ENCODE measurements around the gene PHACTR3. TPM values are rescaled to one million over a fixed set of nuclear protein-coding genes. Genes with fewer than 3 reads are reported as not detected.

Gene PHACTR3
- total RNA-seq, 1 experiment from 2014 or later: 10.0 TPM

- no peak for DNase-seq
- H3K27ac Mint-ChIP-seq (ENCODE audit: unreplicated experiment): no peak overlapping the region
- BruUV-seq (replicated peaks): no TSS peak
- H3K4me3 Mint-ChIP-seq (ENCODE audit: low read depth, unreplicated experiment): no peak overlapping the region
- CTCF ChIA-PET: interaction anchor here (0.8 to 1.0 kb wide), 2 partner anchors 20 to 155 kb away, joined by 3 read pairs; no protein-coding TSS in a partner anchor
- TF ChIP-seq, protein P1, sequence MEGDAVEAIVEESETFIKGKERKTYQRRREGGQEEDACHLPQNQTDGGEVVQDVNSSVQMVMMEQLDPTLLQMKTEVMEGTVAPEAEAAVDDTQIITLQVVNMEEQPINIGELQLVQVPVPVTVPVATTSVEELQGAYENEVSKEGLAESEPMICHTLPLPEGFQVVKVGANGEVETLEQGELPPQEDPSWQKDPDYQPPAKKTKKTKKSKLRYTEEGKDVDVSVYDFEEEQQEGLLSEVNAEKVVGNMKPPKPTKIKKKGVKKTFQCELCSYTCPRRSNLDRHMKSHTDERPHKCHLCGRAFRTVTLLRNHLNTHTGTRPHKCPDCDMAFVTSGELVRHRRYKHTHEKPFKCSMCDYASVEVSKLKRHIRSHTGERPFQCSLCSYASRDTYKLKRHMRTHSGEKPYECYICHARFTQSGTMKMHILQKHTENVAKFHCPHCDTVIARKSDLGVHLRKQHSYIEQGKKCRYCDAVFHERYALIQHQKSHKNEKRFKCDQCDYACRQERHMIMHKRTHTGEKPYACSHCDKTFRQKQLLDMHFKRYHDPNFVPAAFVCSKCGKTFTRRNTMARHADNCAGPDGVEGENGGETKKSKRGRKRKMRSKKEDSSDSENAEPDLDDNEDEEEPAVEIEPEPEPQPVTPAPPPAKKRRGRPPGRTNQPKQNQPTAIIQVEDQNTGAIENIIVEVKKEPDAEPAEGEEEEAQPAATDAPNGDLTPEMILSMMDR (IDR thresholded peaks at IDR 0.05; ENCODE audit: unreplicated experiment): no peak
- H3K4me1 Mint-ChIP-seq (ENCODE audit: low read depth, unreplicated experiment): no peaks in the 10 kb centered on the region
- no peaks in the 10 kb centered on the region for H3K9me3 Mint-ChIP-seq (ENCODE audit: low read depth, unreplicated experiment)
- peaks cover 100% of the 10 kb centered on the region for H3K27me3 Mint-ChIP-seq (ENCODE audit: unreplicated experiment)
- no peaks in the 10 kb centered on the region for H3K36me3 Mint-ChIP-seq (ENCODE audit: insufficient read depth, unreplicated experiment)
- intact Hi-C loops (cut with micrococcal nuclease; ENCODE audit: unreplicated experiment): no loop called here
Observed at GRCh38 chr20:59752704-59753460, 148.5 kb downstream of the PHACTR3 start.

- no peaks in the 10 kb centered on the region for H3K9me3 Mint-ChIP-seq (ENCODE audit: low read depth, unreplicated experiment)
- H3K4me3 Mint-ChIP-seq (ENCODE audit: low read depth, unreplicated experiment): no peak overlapping the region
- TF ChIP-seq, protein P1 (IDR thresholded peaks at IDR 0.05; ENCODE audit: unreplicated experiment): peak; percentile 18
- peaks cover 100% of the 10 kb centered on the region for H3K27me3 Mint-ChIP-seq (ENCODE audit: unreplicated experiment)
- no peak overlapping the region for H3K27ac Mint-ChIP-seq (ENCODE audit: unreplicated experiment)
- H3K36me3 Mint-ChIP-seq (ENCODE audit: insufficient read depth, unreplicated experiment): no peaks in the 10 kb centered on the region
- CTCF ChIA-PET: interaction anchor here (1.0 kb wide), 1 partner anchor 19 kb away, joined by 3 read pairs; no protein-coding TSS in a partner anchor
- no TSS peak for BruUV-seq (replicated peaks)
- no peak for DNase-seq
- no peaks in the 10 kb centered on the region for H3K4me1 Mint-ChIP-seq (ENCODE audit: low read depth, unreplicated experiment)
- intact Hi-C loops (cut with micrococcal nuclease; ENCODE audit: unreplicated experiment): no loop called here
Observed at GRCh38 chr20:59753836-59754235, 149.5 kb downstream of the PHACTR3 start.

GRCh38 chr20:59754551-59754950, 150.2 kb downstream of the PHACTR3 start:
- no peaks in the 10 kb centered on the region for H3K9me3 Mint-ChIP-seq (ENCODE audit: low read depth, unreplicated experiment)
- no peak for DNase-seq
- no peaks in the 10 kb centered on the region for H3K36me3 Mint-ChIP-seq (ENCODE audit: insufficient read depth, unreplicated experiment)
- H3K27me3 Mint-ChIP-seq (ENCODE audit: unreplicated experiment): peaks cover 100% of the 10 kb centered on the region
- intact Hi-C loops (cut with micrococcal nuclease; ENCODE audit: unreplicated experiment): no loop called here
- TF ChIP-seq, protein P1 (IDR thresholded peaks at IDR 0.05; ENCODE audit: unreplicated experiment): no peak
- CTCF ChIA-PET: no interaction called here
- BruUV-seq (replicated peaks): no TSS peak
- H3K4me1 Mint-ChIP-seq (ENCODE audit: low read depth, unreplicated experiment): no peaks in the 10 kb centered on the region
- no peak overlapping the region for H3K4me3 Mint-ChIP-seq (ENCODE audit: low read depth, unreplicated experiment)
- H3K27ac Mint-ChIP-seq (ENCODE audit: unreplicated experiment): no peak overlapping the region

GRCh38 chr20:59756241-59756640, 151.9 kb downstream of the PHACTR3 start:
- TF ChIP-seq, protein P1 (IDR thresholded peaks at IDR 0.05; ENCODE audit: unreplicated experiment): no peak
- CTCF ChIA-PET: no interaction called here
- Mint-ChIP-seq H3K4me1 (ENCODE audit: low read depth, unreplicated experiment) (no peaks in the 10 kb centered on the region), H3K4me3 (ENCODE audit: low read depth, unreplicated experiment) (no peak overlapping the region), H3K27me3 (ENCODE audit: unreplicated experiment) (peaks cover 99% of the 10 kb centered on the region), H3K36me3 (ENCODE audit: insufficient read depth, unreplicated experiment) (no peaks in the 10 kb centered on the region), H3K9me3 (ENCODE audit: low read depth, unreplicated experiment) (no peaks in the 10 kb centered on the region), H3K27ac (ENCODE audit: unreplicated experiment) (no peak overlapping the region)
- DNase-seq: no peak
- BruUV-seq (replicated peaks): no TSS peak
- intact Hi-C loops (cut with micrococcal nuclease; ENCODE audit: unreplicated experiment): no loop called here
